NB4 (cell line): ENCODE data around the gene FHIT.

Source experiments
- DNase-seq: peaks from one replicate; pipeline ENCODE4 v3.0.0; 2010; ENCODE audit warnings: low read depth
- H3K4me3 ChIP-seq: one replicate; pipeline ENCODE4 v1.5.1; 2011; ENCODE audit warnings: mild to moderate bottlenecking, low read depth, low read length, moderate library complexity
- CTCF ChIP-seq: IDR thresholded peaks from one replicate; pipeline ENCODE4 v1.5.1; 2012; ENCODE audit warnings: low read depth, low read length
- MAX ChIP-seq: IDR thresholded peaks from 2 replicates; pipeline ENCODE4 v1.6.1; 2011; ENCODE audit warnings: low read depth, low read length
- MYC ChIP-seq: IDR thresholded peaks from 2 replicates; pipeline ENCODE4 v1.6.1; 2011; ENCODE audit warnings: low read depth, low read length
- POLR2A ChIP-seq: IDR thresholded peaks from 2 replicates; pipeline ENCODE4 v1.6.1; 2011; ENCODE audit warnings: mild to moderate bottlenecking; ENCODE audit not compliant: insufficient read length; ENCODE audit errors: extremely low read depth

Gene FHIT

GRCh38 chr3:59997583-59997982, 1253.7 kb downstream of the FHIT start:
- no peak for DNase-seq
- H3K4me3 ChIP-seq = no peak overlapping the region
- TF ChIP-seq MAX = no peak
- no peak for TF ChIP-seq CTCF
- TF ChIP-seq MYC = no peak
- no peak for TF ChIP-seq POLR2A

- DNase-seq = no peak
- no peak for TF ChIP-seq MYC
- TF ChIP-seq CTCF = no peak
- no peak for TF ChIP-seq POLR2A
- no peak for TF ChIP-seq MAX
- no peak overlapping the region for H3K4me3 ChIP-seq
Measured at GRCh38 chr3:59996056-59996455, 1255.2 kb downstream of the FHIT start.

- no peak for DNase-seq
- H3K4me3 ChIP-seq = no peak overlapping the region
- no peak for TF ChIP-seq MYC
- TF ChIP-seq CTCF = no peak
- no peak for TF ChIP-seq MAX
- TF ChIP-seq POLR2A = no peak
Measured at GRCh38 chr3:59995563-59995962, 1255.7 kb downstream of the FHIT start.

- no peak overlapping the region for H3K4me3 ChIP-seq
- no peak for TF ChIP-seq POLR2A
- no peak for TF ChIP-seq MAX
- TF ChIP-seq MYC = no peak
- no peak for TF ChIP-seq CTCF
- DNase-seq = no peak
Measured at GRCh38 chr3:59994732-59995304, 1256.4 kb downstream of the FHIT start.

- TF ChIP-seq MYC = no peak
- TF ChIP-seq MAX = no peak
- no peak for TF ChIP-seq POLR2A
- TF ChIP-seq CTCF = no peak
- no peak for DNase-seq
- no peak overlapping the region for H3K4me3 ChIP-seq
Measured at GRCh38 chr3:59992578-59992977, 1258.7 kb downstream of the FHIT start.

GRCh38 chr3:59990915-59991314, 1260.3 kb downstream of the FHIT start:
- no peak for TF ChIP-seq MAX
- no peak for TF ChIP-seq CTCF
- no peak for TF ChIP-seq POLR2A
- TF ChIP-seq MYC = no peak
- no peak for DNase-seq
- no peak overlapping the region for H3K4me3 ChIP-seq
